CD14-positive monocyte (primary cell): Measurements from ENCODE around the gene TEX10. TPM values are rescaled to one million over a fixed set of nuclear protein-coding genes. Genes with fewer than 3 reads are reported as not detected.

Source experiments
- DNase-seq, 3 donors: peaks; one replicate each; pipeline ENCODE4 v3.0.0-alpha.2; 2011 to 2022
- H2AFZ ChIP-seq: 2 replicates; pipeline ENCODE4 v1.6.0; 2012; ENCODE audit warnings: mild to moderate bottlenecking, low read depth, low read length, inconsistent platforms; ENCODE audit not compliant: insufficient read depth, poor library complexity, severe bottlenecking
- H3K27ac ChIP-seq, 2 donors: 1 replicate in 1 of 2; 2 replicates in 1 of 2; pipeline ENCODE4 v1.5.1; 2012 to 2013; ENCODE audit warnings: low read length in 2 of 2, control low read depth in 1 of 2, inconsistent platforms in 1 of 2, low read depth in 1 of 2, mild to moderate bottlenecking in 1 of 2
- H3K27me3 ChIP-seq, 2 donors: one replicate each; pipeline versions ENCODE4 v1.6.0 to v1.6.1; 2011 to 2013; ENCODE audit warnings: low read length in 2 of 2; ENCODE audit not compliant: control insufficient read depth in 2 of 2, insufficient read depth in 2 of 2
- H3K36me3 ChIP-seq, 2 donors: replicated peaks in 1 of 2; 1 replicate in 1 of 2; 2 replicates in 1 of 2; pipeline versions ENCODE4 v1.5.1 to v1.6.1; 2012 to 2013; ENCODE audit warnings: low read length in 2 of 2, control low read depth in 1 of 2, inconsistent platforms in 1 of 2, mild to moderate bottlenecking in 1 of 2; ENCODE audit not compliant: insufficient read depth in 2 of 2, control insufficient read depth in 1 of 2
- H3K4me1 ChIP-seq, 2 donors: 1 replicate in 1 of 2; 2 replicates in 1 of 2; pipeline versions ENCODE4 v1.5.1 to v1.6.1; 2012 to 2013; ENCODE audit warnings: low read length in 2 of 2, control low read depth in 1 of 2, inconsistent platforms in 1 of 2, mild to moderate bottlenecking in 1 of 2, moderate library complexity in 1 of 2; ENCODE audit not compliant: insufficient read depth in 2 of 2, control insufficient read depth in 1 of 2
- H3K4me2 ChIP-seq: replicated peaks from 2 replicates; pipeline ENCODE3; 2012; ENCODE audit warnings: low read length, moderate library complexity, mild to moderate bottlenecking; ENCODE audit not compliant: poor library complexity, severe bottlenecking; ENCODE audit errors: extremely low read depth
- H3K4me3 ChIP-seq, 3 experiments: fragments of 200-600 bp in 1 of 3; sonication (generic) in 1 of 3; replicated peaks in 1 of 3; 1 replicate in 2 of 3; 2 replicates in 1 of 3; pipeline ENCODE4 v1.5.1; 2011 to 2013; ENCODE audit warnings: low read length in 3 of 3, mild to moderate bottlenecking in 3 of 3, control low read depth in 2 of 3, low read depth in 2 of 3, inconsistent platforms in 1 of 3, moderate library complexity in 1 of 3
- H3K79me2 ChIP-seq: 2 replicates; pipeline ENCODE4 v1.6.0; 2012; ENCODE audit warnings: mild to moderate bottlenecking, control low read depth, inconsistent platforms, low read length, moderate library complexity; ENCODE audit not compliant: insufficient read depth
- H3K9ac ChIP-seq: 2 replicates; pipeline ENCODE4 v1.6.0; 2017; ENCODE audit warnings: low read length, mild to moderate bottlenecking; ENCODE audit not compliant: insufficient read depth, poor library complexity, severe bottlenecking
- H3K9me3 ChIP-seq, 2 donors: replicated peaks in 1 of 2; 1 replicate in 1 of 2; 2 replicates in 1 of 2; pipeline versions ENCODE4 v1.5.1 to v1.6.1; 2012 to 2013; ENCODE audit warnings: low read length in 2 of 2, control low read depth in 1 of 2; ENCODE audit not compliant: control insufficient read depth in 1 of 2, insufficient read depth in 1 of 2
- H4K20me1 ChIP-seq: 2 replicates; pipeline ENCODE4 v1.6.0; 2012; ENCODE audit warnings: mild to moderate bottlenecking, low read length, control low read depth, moderate library complexity; ENCODE audit not compliant: insufficient read depth
- H3K27ac Mint-ChIP-seq, 7 donors: one replicate each; pipeline ENCODE4 v1.8.0; 2020; ENCODE audit warnings: mild to moderate bottlenecking in 7 of 7, mixed read lengths in 7 of 7, moderate library complexity in 6 of 7, inconsistent platforms in 2 of 7
- H3K27me3 Mint-ChIP-seq, 3 donors: one replicate each; pipeline ENCODE4 v1.8.0; 2021 to 2022; ENCODE audit warnings: low read depth in 3 of 3, mild to moderate bottlenecking in 3 of 3, mixed read lengths in 3 of 3, moderate library complexity in 3 of 3, inconsistent platforms in 1 of 3
- H3K36me3 Mint-ChIP-seq, 2 donors: one replicate each; pipeline ENCODE4 v1.8.0; 2020; ENCODE audit warnings: mixed read lengths in 2 of 2, inconsistent platforms in 1 of 2, mild to moderate bottlenecking in 1 of 2
- H3K4me1 Mint-ChIP-seq: one replicate; pipeline ENCODE4 v1.8.0; 2020; ENCODE audit warnings: mild to moderate bottlenecking, mixed read lengths
- H3K4me3 Mint-ChIP-seq, 2 donors: one replicate each; pipeline ENCODE4 v1.8.0; 2020; ENCODE audit warnings: mild to moderate bottlenecking in 2 of 2, mixed read lengths in 2 of 2, moderate library complexity in 1 of 2
- H3K9me3 Mint-ChIP-seq, 7 donors: one replicate each; pipeline ENCODE4 v1.8.0; 2020 to 2022; ENCODE audit warnings: mixed read lengths in 7 of 7, mild to moderate bottlenecking in 6 of 7, moderate library complexity in 6 of 7, inconsistent platforms in 2 of 7
- CTCF ChIP-seq: fragments of 200-600 bp; IDR thresholded peaks from one replicate; pipeline ENCODE4 v1.8.0; 2022; ENCODE audit warnings: antibody characterized with exemption, mild to moderate bottlenecking
- WGBS: methylation state at CpG from one replicate; pipeline ENCODE4 v1.1.5; 2013; ENCODE audit warnings: missing lambda C conversion rate; ENCODE audit not compliant: insufficient coverage; 5-methylcytosine and 5-hydroxymethylcytosine counted together
- intact Hi-C, 2 donors: fragments of 100-400 bp; cut with micrococcal nuclease; formaldehyde crosslinking; loops; one replicate each; pipeline versions ENCODE4 v1.15.0 to v1.15.1; 2023
- polyA plus RNA-seq, 3 donors: library from polyadenylated mRNA; depleted of rRNA in 1 of 3; unstranded in 2 of 3; stranded (reverse) in 1 of 3; fragments of 300-500 nt in 2 of 3; fragments of >200 nt in 1 of 3; fragmentation: Illumina TruSeq in 2 of 3; gene quantifications; 1 replicate in 2 of 3; 2 replicates in 1 of 3; pipeline ENCODE4 v1.2.3, GENCODE V29; 2012 to 2021

The TEX10 gene
- polyA plus RNA-seq, 3 donors: 3.8 to 6.4 (median 4.5) TPM

DNA sequence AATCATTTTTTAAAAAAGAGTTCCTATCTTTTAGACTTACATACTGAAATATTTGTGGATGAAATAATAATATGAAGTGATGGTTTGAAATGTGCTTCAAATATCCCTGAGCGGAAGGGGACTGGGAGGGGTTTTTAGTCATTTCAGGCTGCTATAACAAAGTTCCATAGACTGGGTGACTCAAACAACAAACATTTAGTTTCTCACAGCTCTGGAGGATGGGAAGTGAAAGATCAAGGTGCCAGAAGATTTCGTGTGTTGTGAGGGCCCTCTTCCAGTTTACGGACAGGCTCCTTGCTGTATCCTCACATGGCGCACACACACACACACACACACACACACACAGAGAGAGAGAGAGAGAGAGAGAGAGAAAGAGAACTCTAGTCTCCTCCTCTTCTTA, 27.1 kb upstream of the TEX10 start:
- Histone ChIP-seq H3K9ac (no peak overlapping the region), H3K4me2 (no peak overlapping the region), H3K9me3 (peaks cover 11 to 12% of the 10 kb centered on the region in 2 donors), H3K79me2 (no peaks in the 10 kb centered on the region), H3K4me3 (no peak overlapping the region), H3K36me3 (no peaks in the 10 kb centered on the region), H4K20me1 (no peaks in the 10 kb centered on the region), H3K27ac (no peak overlapping the region), H2AFZ (no peak overlapping the region), H3K4me1 (no peaks in the 10 kb centered on the region), H3K27me3 (no peaks in the 10 kb centered on the region)
- Mint-ChIP-seq H3K36me3 (no peaks in the 10 kb centered on the region), H3K4me3 (no peak overlapping the region), H3K4me1 (peaks cover 5% of the 10 kb centered on the region), H3K27me3 (peaks cover 0 to 2% (median 0%) of the 10 kb centered on the region in 3 donors), H3K9me3 (peaks cover 6 to 24% (median 12%) of the 10 kb centered on the region in 7 donors), H3K27ac (no peak overlapping the region)
- intact Hi-C loops: no loop called here
- WGBS: no CpG with 5 or more reads among the region's 4 CpGs
- no peak for TF ChIP-seq CTCF
- no peak for DNase-seq

GRCh38 chr9:100377015-100377414, 24.3 kb upstream of the TEX10 start:
- peaks cover 10% of the 10 kb centered on the region for H3K4me1 Mint-ChIP-seq
- no CpG with 5 or more reads among the region's 5 CpGs for WGBS
- Histone ChIP-seq H3K36me3 (no peaks in the 10 kb centered on the region), H4K20me1 (no peaks in the 10 kb centered on the region), H3K4me1 (no peaks in the 10 kb centered on the region), H2AFZ (no peak overlapping the region), H3K9ac (no peak overlapping the region), H3K9me3 (peaks cover 0 to 4% of the 10 kb centered on the region in 2 donors), H3K79me2 (no peaks in the 10 kb centered on the region), H3K4me2 (no peak overlapping the region), H3K4me3 (no peak overlapping the region), H3K27ac (no peak overlapping the region), H3K27me3 (no peaks in the 10 kb centered on the region)
- no peaks in the 10 kb centered on the region for H3K36me3 Mint-ChIP-seq
- DNase-seq: peak; percentile 21 to 75 (median 29)
- H3K27ac Mint-ChIP-seq: no peak overlapping the region
- intact Hi-C loops: no loop called here
- peaks cover 0 to 14% (median 4%) of the 10 kb centered on the region in 7 donors for H3K9me3 Mint-ChIP-seq
- no peak overlapping the region for H3K4me3 Mint-ChIP-seq
- H3K27me3 Mint-ChIP-seq: peaks cover 0 to 1% (median 0%) of the 10 kb centered on the region in 3 donors
- TF ChIP-seq CTCF: no peak
